Activated CD8-positive, alpha-beta memory T cell treated with anti-CD3 and anti-CD28 coated beads for 24 hours (primary cell): ENCODE measurements around the gene MAN2B2.
"Not testable (repeated sequence)": the region's sequence is repeated elsewhere in the genome, so short reads cannot be mapped to it uniquely, and the experiment has no call there.

Experiments
- DNase-seq: peaks from one replicate; pipeline ENCODE4 v3.0.0-alpha.2; 2020

The MAN2B2 gene

GRCh38 chr4:6647582-6648230 is 72.7 kb downstream of the MAN2B2 start:
- DNase-seq, result no peak

- no peak for DNase-seq
Measured at GRCh38 chr4:6649216-6649615, 74.2 kb downstream of the MAN2B2 start.

- DNase-seq, result not testable (repeated sequence)
Measured at GRCh38 chr4:6654211-6654610, 79.2 kb downstream of the MAN2B2 start.

- DNase-seq, result not testable (repeated sequence)
Measured at GRCh38 chr4:6655291-6655690, 80.3 kb downstream of the MAN2B2 start.

GRCh38 chr4:6655924-6656323 is 80.9 kb downstream of the MAN2B2 start:
- DNase-seq, result no peak

- DNase-seq, result no peak
Measured at GRCh38 chr4:6657242-6658208, 82.5 kb downstream of the MAN2B2 start.

GRCh38 chr4:6658209-6658595 is 83.2 kb downstream of the MAN2B2 start:
- DNase-seq, result no peak

- DNase-seq, result peak; percentile 80
Measured at GRCh38 chr4:6658597-6659075, 83.6 kb downstream of the MAN2B2 start.

- no peak for DNase-seq
Measured at GRCh38 chr4:6659897-6660296, 84.9 kb downstream of the MAN2B2 start.

- no peak for DNase-seq
Measured at GRCh38 chr4:6660430-6660829, 85.4 kb downstream of the MAN2B2 start.

GRCh38 chr4:6662591-6662990 is 87.6 kb downstream of the MAN2B2 start:
- DNase-seq, result no peak

- DNase-seq, result no peak
Measured at GRCh38 chr4:6663596-6664393, 88.8 kb downstream of the MAN2B2 start.

- DNase-seq, result no peak
Measured at GRCh38 chr4:6665320-6665654, 90.3 kb downstream of the MAN2B2 start.

- DNase-seq, result no peak
Measured at GRCh38 chr4:6668391-6668790, 93.4 kb downstream of the MAN2B2 start.

GRCh38 chr4:6671648-6672047 is 96.7 kb downstream of the MAN2B2 start:
- no peak for DNase-seq

- no peak for DNase-seq
Measured at GRCh38 chr4:6672131-6672530, 97.1 kb downstream of the MAN2B2 start.

- not testable (repeated sequence) for DNase-seq
Measured at GRCh38 chr4:6672541-6673190, 97.7 kb downstream of the MAN2B2 start.
